Bronchial epithelial cell (primary cell): ENCODE data around the gene RBM4B. TPM values are rescaled to one million over a fixed set of nuclear protein-coding genes. Genes with fewer than 3 reads are reported as not detected.

Experiments used
- DNase-seq: peaks from one replicate; pipeline ENCODE4 v3.0.0-alpha.2; 2010; ENCODE audit warnings: low read depth
- FAIRE-seq: peaks from 2 replicates; lab custom pipeline; 2011; peaks lifted over from hg19 to GRCh38; lab: Jason Lieb, UNC
- H3K27me3 ChIP-seq: 2 replicates; pipeline ENCODE4 v1.5.1; 2011; ENCODE audit warnings: low read length; ENCODE audit not compliant: control insufficient read depth, insufficient read depth
- H3K36me3 ChIP-seq: 2 replicates; pipeline ENCODE4 v1.5.1; 2011; ENCODE audit warnings: low read length; ENCODE audit not compliant: control insufficient read depth, insufficient read depth
- H3K4me3 ChIP-seq: 2 replicates; pipeline ENCODE4 v1.5.1; 2011; ENCODE audit warnings: mild to moderate bottlenecking, low read depth, low read length, control low read depth
- total RNA-seq: library from RNA; depleted of rRNA; stranded (reverse); fragments of >200 nt; gene quantifications from 2 replicates; pipeline ENCODE4 v1.2.1, GENCODE V29; 2014
- TF ChIP-seq, protein P1 (sequence below): IDR thresholded peaks from 2 replicates; pipeline ENCODE4 v1.5.1; 2011; ENCODE audit warnings: mild to moderate bottlenecking, moderate library complexity, low read length, control low read depth, inconsistent platforms; ENCODE audit not compliant: insufficient read depth, severe bottlenecking

Gene RBM4B
- total RNA-seq, 1 donor from 2014 or later: 13.4 TPM

DNA sequence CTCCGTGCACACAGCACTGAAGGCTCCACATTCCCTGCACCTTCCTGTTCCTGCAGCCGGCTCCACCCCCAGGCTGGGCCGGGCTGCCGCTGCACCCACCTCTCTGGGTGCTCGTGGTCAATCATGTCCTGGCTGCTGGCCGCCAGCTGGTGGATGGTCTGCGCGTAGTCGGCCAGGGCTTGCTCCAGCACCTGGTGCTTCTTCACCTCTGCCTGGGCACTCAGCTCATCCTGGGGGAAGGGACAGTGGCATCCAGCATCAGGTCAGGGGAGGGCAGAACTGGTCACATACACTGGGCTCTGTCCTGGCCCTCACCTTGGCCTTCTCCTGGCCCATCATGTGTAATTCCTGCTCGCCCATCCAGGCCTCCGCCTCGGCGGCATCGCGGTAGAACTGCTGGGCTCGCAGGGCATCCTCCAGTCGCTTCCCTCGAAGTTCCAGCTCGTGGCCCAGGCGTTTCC is 15.2 kb upstream of the RBM4B start:
- H3K36me3 ChIP-seq: peaks cover 44% of the 10 kb centered on the region
- H3K27me3 ChIP-seq: no peaks in the 10 kb centered on the region
- H3K4me3 ChIP-seq: no peak overlapping the region
- FAIRE-seq (no peak), DNase-seq (no peak)
- TF ChIP-seq, protein P1, sequence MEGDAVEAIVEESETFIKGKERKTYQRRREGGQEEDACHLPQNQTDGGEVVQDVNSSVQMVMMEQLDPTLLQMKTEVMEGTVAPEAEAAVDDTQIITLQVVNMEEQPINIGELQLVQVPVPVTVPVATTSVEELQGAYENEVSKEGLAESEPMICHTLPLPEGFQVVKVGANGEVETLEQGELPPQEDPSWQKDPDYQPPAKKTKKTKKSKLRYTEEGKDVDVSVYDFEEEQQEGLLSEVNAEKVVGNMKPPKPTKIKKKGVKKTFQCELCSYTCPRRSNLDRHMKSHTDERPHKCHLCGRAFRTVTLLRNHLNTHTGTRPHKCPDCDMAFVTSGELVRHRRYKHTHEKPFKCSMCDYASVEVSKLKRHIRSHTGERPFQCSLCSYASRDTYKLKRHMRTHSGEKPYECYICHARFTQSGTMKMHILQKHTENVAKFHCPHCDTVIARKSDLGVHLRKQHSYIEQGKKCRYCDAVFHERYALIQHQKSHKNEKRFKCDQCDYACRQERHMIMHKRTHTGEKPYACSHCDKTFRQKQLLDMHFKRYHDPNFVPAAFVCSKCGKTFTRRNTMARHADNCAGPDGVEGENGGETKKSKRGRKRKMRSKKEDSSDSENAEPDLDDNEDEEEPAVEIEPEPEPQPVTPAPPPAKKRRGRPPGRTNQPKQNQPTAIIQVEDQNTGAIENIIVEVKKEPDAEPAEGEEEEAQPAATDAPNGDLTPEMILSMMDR: no peak

DNA sequence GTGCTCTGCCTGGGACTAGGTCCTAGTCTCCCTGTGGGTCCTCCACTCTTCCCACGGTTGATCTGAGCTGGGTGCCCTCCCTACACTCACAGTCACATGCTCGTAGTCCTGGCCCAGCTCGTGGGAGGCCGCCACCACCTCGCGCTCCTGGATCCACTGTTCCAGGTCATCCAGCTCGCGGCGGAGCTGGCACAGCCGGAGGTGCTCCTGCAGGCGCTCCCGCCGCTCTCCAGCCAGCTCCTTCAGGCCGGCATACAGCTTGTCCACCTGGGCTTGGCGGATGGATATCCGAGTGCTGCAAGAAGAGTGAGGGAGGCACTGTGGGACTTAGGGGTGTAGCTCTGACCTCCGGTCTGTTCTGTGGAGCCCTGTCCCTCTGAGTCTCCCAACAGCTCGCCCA is 14.8 kb upstream of the RBM4B start:
- no peak overlapping the region for H3K4me3 ChIP-seq
- H3K36me3 ChIP-seq: peaks cover 48% of the 10 kb centered on the region
- no peak for FAIRE-seq

DNA sequence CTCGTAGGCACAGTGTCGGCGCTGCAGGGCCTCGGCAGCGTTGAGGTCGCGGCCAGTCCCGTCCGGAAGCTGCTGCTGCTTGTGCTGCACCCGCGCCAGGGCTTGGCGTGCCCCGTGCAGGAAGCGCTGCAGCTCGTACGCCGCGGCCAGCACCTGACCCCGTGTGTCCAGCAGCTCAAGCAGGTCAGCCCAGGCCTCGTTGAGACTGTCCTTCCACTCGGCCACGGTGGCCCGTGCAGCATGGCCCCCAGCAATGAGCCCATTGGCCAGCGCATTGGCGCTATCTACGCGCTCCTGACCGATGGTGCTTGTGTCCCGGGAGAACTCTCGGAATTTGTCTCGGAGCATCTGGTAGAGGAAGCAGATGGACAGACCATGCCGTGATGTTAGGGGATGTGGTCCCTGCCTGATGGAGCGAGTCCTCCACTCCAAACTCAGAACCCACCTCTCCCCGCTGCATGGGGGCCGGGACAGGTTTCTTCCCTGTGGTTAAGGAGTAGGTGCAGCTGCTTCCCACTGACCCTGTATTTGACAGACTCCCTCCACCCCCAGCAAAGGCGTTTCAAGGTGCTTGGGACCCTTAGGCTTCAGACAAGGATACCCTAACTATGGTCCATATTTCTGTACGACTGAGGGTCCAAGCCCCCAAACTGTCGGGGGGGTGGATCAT is 13.8 kb upstream of the RBM4B start:
- TF ChIP-seq, protein P1: no peak
- no peak for FAIRE-seq
- no peak overlapping the region for H3K4me3 ChIP-seq
- no peak for DNase-seq
- peaks cover 45% of the 10 kb centered on the region for H3K36me3 ChIP-seq
- H3K27me3 ChIP-seq: no peaks in the 10 kb centered on the region

More for the DNA sequence above, 14.8 kb upstream of the RBM4B start:
- no peaks in the 10 kb centered on the region for H3K27me3 ChIP-seq
- DNase-seq: no peak
- TF ChIP-seq, protein P1: no peak

DNA sequence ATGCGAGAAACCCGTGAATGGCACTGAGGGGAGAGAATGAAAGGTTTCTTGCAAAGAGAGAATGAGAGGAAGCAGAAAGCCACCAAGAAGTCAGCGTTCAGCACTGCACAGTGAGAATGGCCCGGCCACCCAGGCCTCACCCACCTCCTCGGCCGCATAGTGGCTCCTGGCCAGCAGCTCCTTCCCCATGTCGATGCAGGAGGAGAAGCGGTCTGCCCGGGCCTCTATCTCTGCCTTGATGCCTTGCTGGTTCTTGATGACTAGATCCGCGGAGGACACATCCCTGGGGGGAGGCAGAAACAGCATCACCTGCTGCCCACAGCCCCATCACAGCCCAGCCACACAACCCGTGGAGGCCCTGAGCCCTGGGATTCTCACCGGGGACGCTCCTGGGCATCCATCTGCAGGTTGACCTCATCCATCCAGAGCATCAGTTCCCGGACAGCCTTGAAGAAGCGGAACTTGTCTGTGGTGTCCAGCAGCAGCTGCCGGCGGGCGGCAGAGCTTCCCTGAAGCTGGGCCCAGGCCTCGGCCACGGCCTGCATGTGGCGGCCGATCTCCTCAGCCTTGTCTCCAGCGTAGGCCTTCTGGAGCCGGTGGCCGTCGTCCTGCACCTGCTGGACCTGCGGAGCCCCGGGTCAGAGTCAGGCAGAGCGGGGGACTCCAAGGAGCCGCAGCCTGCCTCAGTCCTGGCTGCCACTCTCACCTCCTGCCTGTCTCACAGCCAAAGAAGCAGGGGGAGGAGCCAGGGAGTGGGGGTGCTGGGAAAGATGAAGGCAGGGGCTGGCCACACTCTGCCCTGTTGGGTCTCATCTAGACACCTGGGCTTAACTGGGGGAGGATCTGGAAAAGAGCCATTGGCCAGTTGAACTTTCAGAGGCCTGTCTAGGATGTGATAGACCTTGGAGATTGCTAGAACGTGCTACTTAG is 12.2 kb upstream of the RBM4B start:
- H3K36me3 ChIP-seq: peaks cover 50% of the 10 kb centered on the region
- FAIRE-seq (no peak), DNase-seq (no peak)
- no peak overlapping the region for H3K4me3 ChIP-seq
- TF ChIP-seq, protein P1: no peak
- H3K27me3 ChIP-seq: no peaks in the 10 kb centered on the region

DNA sequence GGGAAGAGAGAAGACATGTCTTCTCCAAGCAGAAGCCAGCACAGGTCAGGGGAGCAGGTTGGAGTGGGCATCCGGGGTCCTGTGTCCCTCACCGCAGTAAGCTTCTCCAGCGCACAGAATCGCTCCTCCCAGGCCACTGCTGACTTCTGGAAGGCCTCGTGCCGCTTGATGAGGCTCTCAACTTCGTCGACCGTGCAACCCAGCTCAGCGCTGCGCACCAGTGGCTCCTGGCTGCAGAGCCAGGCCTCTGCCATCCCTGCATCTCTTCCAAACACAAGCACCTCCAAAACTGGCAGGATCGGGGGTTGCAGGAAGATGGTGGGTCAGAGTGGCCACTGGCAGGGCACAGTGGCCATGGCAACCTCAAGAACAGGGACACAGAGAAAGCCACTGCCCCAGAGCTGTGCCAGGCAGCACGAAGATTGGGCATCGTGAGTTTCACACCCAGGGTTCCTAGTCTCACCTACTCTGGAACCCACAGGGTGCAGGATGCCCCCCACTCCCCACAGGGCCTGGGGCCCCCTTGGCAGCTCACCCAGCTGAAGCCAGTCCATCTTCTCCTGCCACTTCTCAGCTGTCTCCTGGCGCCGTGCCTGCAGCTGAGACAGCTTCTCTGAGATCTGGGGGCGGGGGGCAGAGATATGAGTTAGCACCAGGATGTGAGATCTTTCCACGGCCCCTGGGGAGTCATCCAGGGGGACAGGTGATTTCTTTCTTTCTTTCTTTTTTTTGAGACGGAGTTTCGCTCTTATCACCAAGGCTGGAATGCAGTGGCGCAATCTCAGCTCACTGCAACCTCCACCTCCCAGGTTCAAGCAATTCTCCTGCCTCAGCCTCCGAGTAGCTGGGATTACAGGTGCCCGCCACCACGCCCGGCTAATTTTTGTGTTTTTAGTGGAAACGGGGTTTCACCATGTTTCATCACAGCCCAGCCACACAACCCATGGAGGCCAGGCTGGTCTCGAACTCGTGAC is 11.2 kb upstream of the RBM4B start:
- Histone ChIP-seq H3K36me3 (peaks cover 49% of the 10 kb centered on the region), H3K27me3 (no peaks in the 10 kb centered on the region), H3K4me3 (no peak overlapping the region)

More for the DNA sequence above, 11.2 kb upstream of the RBM4B start:
- TF ChIP-seq, protein P1: no peak
- DNase-seq (no peak), FAIRE-seq (no peak)
